Measurements from ENCODE around the gene SFTA2.
"Not testable (repeated sequence)": the region's sequence is repeated elsewhere in the genome, so short reads cannot be mapped to it uniquely, and the experiment has no call there.

DNA sequence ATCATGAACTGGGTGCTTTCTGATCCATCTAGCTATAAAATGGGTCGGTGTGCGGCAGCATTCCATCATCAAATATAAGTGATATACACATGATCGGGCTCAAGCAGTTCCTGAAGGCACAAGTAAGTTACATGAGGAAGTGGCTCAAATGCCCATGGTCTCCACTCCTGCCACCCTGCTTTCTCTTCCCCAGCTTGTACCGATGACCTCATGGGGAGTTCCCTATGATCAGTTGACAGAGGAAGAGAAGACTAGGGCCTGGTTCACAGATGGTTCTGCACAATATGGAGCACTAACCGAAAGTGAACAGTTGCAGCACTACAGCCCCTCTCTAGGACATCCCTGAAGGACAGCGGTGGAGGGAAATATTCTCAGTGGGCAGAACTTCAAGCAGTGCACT lies 37.2 kb upstream of the SFTA2 start:
- TF ChIP-seq, protein P1, sequence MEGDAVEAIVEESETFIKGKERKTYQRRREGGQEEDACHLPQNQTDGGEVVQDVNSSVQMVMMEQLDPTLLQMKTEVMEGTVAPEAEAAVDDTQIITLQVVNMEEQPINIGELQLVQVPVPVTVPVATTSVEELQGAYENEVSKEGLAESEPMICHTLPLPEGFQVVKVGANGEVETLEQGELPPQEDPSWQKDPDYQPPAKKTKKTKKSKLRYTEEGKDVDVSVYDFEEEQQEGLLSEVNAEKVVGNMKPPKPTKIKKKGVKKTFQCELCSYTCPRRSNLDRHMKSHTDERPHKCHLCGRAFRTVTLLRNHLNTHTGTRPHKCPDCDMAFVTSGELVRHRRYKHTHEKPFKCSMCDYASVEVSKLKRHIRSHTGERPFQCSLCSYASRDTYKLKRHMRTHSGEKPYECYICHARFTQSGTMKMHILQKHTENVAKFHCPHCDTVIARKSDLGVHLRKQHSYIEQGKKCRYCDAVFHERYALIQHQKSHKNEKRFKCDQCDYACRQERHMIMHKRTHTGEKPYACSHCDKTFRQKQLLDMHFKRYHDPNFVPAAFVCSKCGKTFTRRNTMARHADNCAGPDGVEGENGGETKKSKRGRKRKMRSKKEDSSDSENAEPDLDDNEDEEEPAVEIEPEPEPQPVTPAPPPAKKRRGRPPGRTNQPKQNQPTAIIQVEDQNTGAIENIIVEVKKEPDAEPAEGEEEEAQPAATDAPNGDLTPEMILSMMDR (IDR thresholded peaks at IDR 0.05) = not testable (repeated sequence)
- TF ChIP-seq EZH2 (IDR thresholded peaks at IDR 0.05) = not testable (repeated sequence)
